D721Med (cell line): ENCODE measurements around the gene NR3C2.

ENCODE experiments used
- DNase-seq: peaks from one replicate; pipeline ENCODE4 v3.0.0; 2011; ENCODE audit warnings: low spot score; ENCODE audit not compliant: insufficient read length
- FAIRE-seq: peaks from 2 replicates; lab custom pipeline; 2011; peaks lifted over from hg19 to GRCh38; lab: Jason Lieb, UNC
- CTCF ChIP-seq: IDR thresholded peaks from 2 replicates; pipeline ENCODE4 v1.5.1; 2012; ENCODE audit warnings: mild to moderate bottlenecking, control low read depth; ENCODE audit not compliant: insufficient read depth; ENCODE audit errors: missing control alignments

NR3C2 gene

GRCh38 chr4:148062301-148062950, 379.8 kb downstream of the NR3C2 start:
- no peak for FAIRE-seq
- no peak for DNase-seq
- TF ChIP-seq CTCF: no peak

GRCh38 chr4:148061795-148062194, 380.4 kb downstream of the NR3C2 start:
- TF ChIP-seq CTCF: no peak
- FAIRE-seq (no peak), DNase-seq (no peak)

- FAIRE-seq: no peak
- no peak for TF ChIP-seq CTCF
- no peak for DNase-seq
Measured at GRCh38 chr4:148061141-148061481, 381.1 kb downstream of the NR3C2 start.

GRCh38 chr4:148060264-148061140, 381.7 kb downstream of the NR3C2 start:
- TF ChIP-seq CTCF: no peak
- DNase-seq: no peak
- no peak for FAIRE-seq

GRCh38 chr4:148059617-148060180, 382.5 kb downstream of the NR3C2 start:
- no peak for FAIRE-seq
- DNase-seq: no peak
- TF ChIP-seq CTCF: no peak

- TF ChIP-seq CTCF: no peak
- no peak for DNase-seq
- no peak for FAIRE-seq
Measured at GRCh38 chr4:148057984-148058859, 384.0 kb downstream of the NR3C2 start.
